Peyer's patch (tissue), 4 donors: ENCODE results near the gene OLFM2. TPM values are rescaled to one million over a fixed set of nuclear protein-coding genes. Genes with fewer than 3 reads are reported as not detected.
"Not testable (repeated sequence)": the region's sequence is repeated elsewhere in the genome, so short reads cannot be mapped to it uniquely, and the experiment has no call there.

Source experiments
- DNase-seq, 3 donors: peaks; one replicate each; pipeline ENCODE4 v3.0.0-alpha.2; 2017 to 2019
- H3K27ac ChIP-seq, 4 donors: fragments of 200-600 bp; sonication (generic); one replicate each; pipeline ENCODE4 v1.5.1; 2016 to 2019
- H3K27me3 ChIP-seq, 2 donors: fragments of 200-600 bp; sonication (generic); one replicate each; pipeline ENCODE4 v1.5.1; 2019
- H3K36me3 ChIP-seq, 3 donors: fragments of 200-600 bp; sonication (generic); one replicate each; pipeline ENCODE4 v1.5.1; 2016 to 2019
- H3K4me1 ChIP-seq, 4 donors: fragments of 200-600 bp; sonication (generic); one replicate each; pipeline ENCODE4 v1.5.1; 2016 to 2019
- H3K4me3 ChIP-seq, 4 donors: fragments of 200-600 bp; sonication (generic); 1 replicate in 3 of 4; 2 replicates in 1 of 4; pipeline ENCODE4 v1.5.1; 2016 to 2019; ENCODE audit warnings: mild to moderate bottlenecking in 1 of 4
- H3K9me3 ChIP-seq, 4 donors: fragments of 200-600 bp; sonication (generic); one replicate each; pipeline ENCODE4 v1.5.1; 2016 to 2019; ENCODE audit warnings: mild to moderate bottlenecking in 1 of 4
- POLR2A ChIP-seq, 2 donors: fragments of 450-650 bp; IDR thresholded peaks; one replicate each; pipeline ENCODE4 v1.5.1; 2017; ENCODE audit warnings: antibody characterized with exemption in 2 of 2, mild to moderate bottlenecking in 2 of 2, moderate library complexity in 2 of 2
- total RNA-seq, 4 donors: library from RNA; depleted of rRNA; stranded (reverse); fragments of >200 nt; gene quantifications; one replicate each; pipeline ENCODE4 v1.1.0, GENCODE V29; 2016
- TF ChIP-seq, protein P1 (sequence below), 6 experiments: fragments of 450-650 bp in 4 of 6; fragments of 200-600 bp in 2 of 6; sonication (generic) in 1 of 6; IDR thresholded peaks; one replicate each; pipeline ENCODE4 v1.5.1; 2017 to 2019; ENCODE audit warnings: antibody characterized with exemption in 6 of 6, mild to moderate bottlenecking in 3 of 6, moderate library complexity in 1 of 6

The OLFM2 gene
- total RNA-seq, 4 donors from 2014 or later: 1.1 to 5.3 (median 2.1) TPM; not detected in 1

DNA sequence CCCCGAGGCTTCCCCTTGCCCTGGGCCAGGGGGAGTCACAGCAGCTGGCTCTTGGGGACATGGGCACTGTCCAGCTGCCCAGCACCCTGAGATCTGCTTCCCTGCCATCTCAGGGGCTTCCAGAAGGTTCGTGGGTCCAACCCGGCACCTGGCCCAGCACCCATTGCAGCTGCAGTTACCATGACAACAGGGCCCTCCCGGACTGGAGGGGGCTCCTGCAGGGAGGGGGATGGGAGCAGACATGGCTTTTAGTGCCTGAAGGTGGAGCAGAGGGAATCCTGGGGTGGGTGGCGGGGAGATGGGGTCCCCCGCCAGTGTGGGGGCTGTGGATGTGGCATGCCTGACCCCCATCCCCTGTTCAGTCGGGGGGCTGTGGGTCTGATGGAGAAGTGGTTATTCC is 86.5 kb downstream of the OLFM2 start:
- Histone ChIP-seq H3K4me1 (no peaks in the 10 kb centered on the region), H3K9me3 (no peaks in the 10 kb centered on the region), H3K27me3 (no peaks in the 10 kb centered on the region), H3K27ac (no peak overlapping the region), H3K36me3 (peaks cover 0 to 39% (median 0%) of the 10 kb centered on the region in 3 donors), H3K4me3 (no peak overlapping the region)
- TF ChIP-seq, protein P1, sequence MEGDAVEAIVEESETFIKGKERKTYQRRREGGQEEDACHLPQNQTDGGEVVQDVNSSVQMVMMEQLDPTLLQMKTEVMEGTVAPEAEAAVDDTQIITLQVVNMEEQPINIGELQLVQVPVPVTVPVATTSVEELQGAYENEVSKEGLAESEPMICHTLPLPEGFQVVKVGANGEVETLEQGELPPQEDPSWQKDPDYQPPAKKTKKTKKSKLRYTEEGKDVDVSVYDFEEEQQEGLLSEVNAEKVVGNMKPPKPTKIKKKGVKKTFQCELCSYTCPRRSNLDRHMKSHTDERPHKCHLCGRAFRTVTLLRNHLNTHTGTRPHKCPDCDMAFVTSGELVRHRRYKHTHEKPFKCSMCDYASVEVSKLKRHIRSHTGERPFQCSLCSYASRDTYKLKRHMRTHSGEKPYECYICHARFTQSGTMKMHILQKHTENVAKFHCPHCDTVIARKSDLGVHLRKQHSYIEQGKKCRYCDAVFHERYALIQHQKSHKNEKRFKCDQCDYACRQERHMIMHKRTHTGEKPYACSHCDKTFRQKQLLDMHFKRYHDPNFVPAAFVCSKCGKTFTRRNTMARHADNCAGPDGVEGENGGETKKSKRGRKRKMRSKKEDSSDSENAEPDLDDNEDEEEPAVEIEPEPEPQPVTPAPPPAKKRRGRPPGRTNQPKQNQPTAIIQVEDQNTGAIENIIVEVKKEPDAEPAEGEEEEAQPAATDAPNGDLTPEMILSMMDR (IDR thresholded peaks at IDR 0.05): no peak
- TF ChIP-seq POLR2A (IDR thresholded peaks at IDR 0.05): no peak
- DNase-seq: no peak

DNA sequence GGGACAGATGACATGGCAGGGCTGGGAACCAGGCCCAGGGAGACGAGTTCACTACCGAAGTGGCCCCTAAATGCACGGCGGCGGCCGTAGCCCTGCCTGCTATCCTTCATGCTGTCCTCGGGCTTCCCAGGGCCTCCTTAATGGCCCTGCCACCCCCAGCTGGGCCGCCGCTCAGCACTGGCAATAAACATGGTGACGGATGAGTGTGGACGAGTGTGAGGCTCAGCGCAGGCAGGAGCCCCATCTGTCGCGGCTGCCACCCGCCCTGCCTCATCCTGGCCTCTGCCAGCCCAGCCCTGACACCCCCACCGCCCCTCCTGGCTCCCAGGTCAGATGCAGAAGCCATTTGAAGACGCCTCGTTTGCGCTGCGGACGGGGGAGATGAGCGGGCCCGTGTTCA is 87.6 kb downstream of the OLFM2 start:
- no peaks in the 10 kb centered on the region for H3K27me3 ChIP-seq
- H3K4me1 ChIP-seq: no peaks in the 10 kb centered on the region
- H3K9me3 ChIP-seq: no peaks in the 10 kb centered on the region
- H3K4me3 ChIP-seq: no peak overlapping the region
- no peak overlapping the region for H3K27ac ChIP-seq
- peaks cover 0 to 49% (median 0%) of the 10 kb centered on the region in 3 donors for H3K36me3 ChIP-seq
- no peak for DNase-seq
- TF ChIP-seq POLR2A (IDR thresholded peaks at IDR 0.05): no peak
- TF ChIP-seq, protein P1 (IDR thresholded peaks at IDR 0.05): no peak

DNA sequence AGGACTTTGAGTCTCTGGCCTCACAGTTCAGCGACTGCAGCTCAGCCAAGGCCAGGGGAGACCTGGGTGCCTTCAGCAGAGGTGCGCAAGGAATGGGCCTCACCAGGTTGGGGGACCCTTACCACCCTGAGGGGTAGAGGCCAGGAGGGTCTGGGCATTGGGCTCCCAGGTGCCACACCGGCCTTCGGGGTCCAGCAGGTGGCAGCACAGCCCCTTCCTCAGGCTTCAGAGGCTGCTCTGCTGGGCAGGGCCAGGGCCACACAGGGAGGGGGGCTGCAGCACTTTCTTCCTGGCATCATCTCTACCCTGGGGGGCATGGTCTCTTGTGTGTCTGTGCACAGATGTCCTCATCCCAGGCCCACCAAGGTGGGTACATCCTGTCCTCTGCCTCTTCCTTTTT is 88.3 kb downstream of the OLFM2 start:
- Histone ChIP-seq H3K36me3 (peaks cover 0 to 56% (median 0%) of the 10 kb centered on the region in 3 donors), H3K4me1 (no peaks in the 10 kb centered on the region)
- no peak for DNase-seq

DNA sequence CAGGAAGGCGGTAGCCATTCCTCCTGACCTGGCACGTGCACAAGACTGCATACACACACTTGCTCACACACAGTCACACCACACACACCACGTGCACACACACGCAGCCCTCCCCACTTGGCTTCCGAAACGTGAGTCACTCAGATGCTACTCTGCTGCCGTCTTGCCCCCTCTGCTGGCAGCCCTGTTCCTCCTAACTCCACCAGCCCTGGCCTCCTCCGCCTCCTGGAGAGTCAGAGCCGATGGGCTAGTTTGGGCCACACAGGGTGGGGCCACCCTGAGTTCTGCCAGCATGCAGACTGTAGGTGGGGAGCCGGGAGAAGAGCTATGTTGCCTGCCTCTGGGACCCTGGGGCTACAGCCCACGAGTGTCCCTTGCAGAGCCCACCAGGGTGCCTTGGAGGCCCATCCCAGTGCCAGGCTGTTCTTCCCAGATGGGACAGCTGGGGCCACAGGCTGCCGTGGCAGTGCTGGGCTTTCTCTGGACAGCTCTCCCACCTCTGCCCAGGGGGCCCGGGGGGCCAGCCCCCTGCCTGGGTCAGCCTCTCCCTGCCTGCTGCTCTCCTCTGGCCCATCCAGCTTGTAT is 89.1 kb downstream of the OLFM2 start:
- no peak overlapping the region for H3K4me3 ChIP-seq
- H3K9me3 ChIP-seq: no peaks in the 10 kb centered on the region
- H3K27ac ChIP-seq: no peak overlapping the region
- no peaks in the 10 kb centered on the region for H3K4me1 ChIP-seq
- H3K36me3 ChIP-seq: peaks cover 0 to 65% (median 0%) of the 10 kb centered on the region in 3 donors
- DNase-seq: peak in 1 of 3 donors; percentile 51
- H3K27me3 ChIP-seq: no peaks in the 10 kb centered on the region
- TF ChIP-seq, protein P1 (IDR thresholded peaks at IDR 0.05): peak in 1 of 6 experiments; percentile 21
- TF ChIP-seq POLR2A (IDR thresholded peaks at IDR 0.05): no peak

More for the DNA sequence above, 88.3 kb downstream of the OLFM2 start:
- Histone ChIP-seq H3K9me3 (no peaks in the 10 kb centered on the region), H3K27ac (no peak overlapping the region), H3K4me3 (no peak overlapping the region), H3K27me3 (no peaks in the 10 kb centered on the region)
- TF ChIP-seq, protein P1 (IDR thresholded peaks at IDR 0.05): peak in 4 of 6 experiments; percentile 18 to 25 (median 20)
- TF ChIP-seq POLR2A (IDR thresholded peaks at IDR 0.05): no peak

DNA sequence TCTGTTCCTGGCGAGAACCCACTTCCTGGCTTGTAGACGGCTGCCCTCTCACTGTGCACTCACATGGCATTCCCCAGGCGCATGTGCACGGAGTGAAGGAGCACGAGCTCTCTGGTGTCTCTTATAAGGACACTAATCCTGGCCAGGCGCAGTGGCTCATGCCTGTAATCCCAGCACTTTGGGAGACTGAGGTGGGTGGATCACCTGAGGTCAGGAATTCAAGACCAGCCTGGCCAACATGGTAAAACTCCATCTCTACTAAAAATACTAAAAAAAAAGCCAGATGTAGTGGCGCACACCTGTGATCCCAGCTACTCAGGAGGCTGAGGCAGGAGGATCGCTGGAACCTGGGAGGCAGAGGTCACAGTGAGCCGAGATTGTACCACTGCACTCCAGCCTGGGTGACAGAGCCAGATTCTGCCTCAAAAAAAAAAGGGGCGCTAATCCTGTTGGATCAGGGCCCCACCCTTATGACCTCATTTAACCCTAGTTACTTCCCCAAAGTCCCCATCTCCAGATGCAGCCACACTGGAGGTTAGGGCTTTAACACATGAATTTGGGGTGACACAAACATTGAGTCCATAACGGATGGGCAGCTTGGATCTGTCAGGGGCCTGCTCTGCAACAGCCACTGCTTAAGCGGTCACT is 92.6 kb downstream of the OLFM2 start:
- H3K9me3 ChIP-seq, H3K27ac ChIP-seq, DNase-seq, H3K4me3 ChIP-seq, H3K27me3 ChIP-seq, H3K4me1 ChIP-seq: not testable (repeated sequence)
- peaks cover 0 to 85% (median 0%) of the 10 kb centered on the region in 3 donors for H3K36me3 ChIP-seq

DNA sequence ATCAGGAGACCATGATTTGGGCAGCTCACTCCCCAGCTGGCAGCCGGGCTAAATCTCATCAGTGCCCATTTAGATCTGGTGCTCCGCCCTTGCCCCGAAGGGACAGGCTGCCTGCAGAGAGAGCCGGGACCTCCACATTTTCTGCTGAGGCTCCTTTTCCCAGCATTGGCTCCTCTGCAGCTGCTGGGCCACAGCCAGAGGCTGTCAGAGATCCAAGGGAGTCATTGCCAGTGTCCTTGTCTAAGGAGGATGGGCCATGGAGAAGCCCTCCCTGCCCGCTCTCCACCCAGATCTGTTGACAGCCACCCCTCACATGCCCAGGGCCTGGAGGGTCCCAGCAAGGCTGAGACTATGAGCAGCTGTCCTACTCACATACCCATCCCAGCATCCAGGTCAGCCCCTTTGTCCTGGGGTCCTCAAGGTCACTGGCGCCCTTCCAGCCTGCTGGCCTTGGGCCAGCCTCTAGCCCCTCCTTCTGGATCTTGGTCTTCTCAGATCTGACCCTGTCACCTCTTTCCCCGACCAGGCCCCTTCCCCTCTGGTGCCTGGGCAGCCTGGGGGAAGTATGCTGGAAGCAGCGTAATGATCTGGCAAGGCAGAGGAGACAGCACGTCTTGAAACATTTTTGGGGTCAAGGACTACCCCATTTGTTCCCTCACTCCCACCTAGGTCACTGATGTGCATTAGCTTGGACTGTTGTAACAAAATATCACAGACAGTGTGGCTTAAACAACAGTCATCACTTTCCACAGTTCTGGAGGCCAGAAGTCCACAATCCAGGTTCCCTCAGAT is 93.3 kb downstream of the OLFM2 start:
- TF ChIP-seq, protein P1 (IDR thresholded peaks at IDR 0.05): no peak
- no peak for TF ChIP-seq POLR2A (IDR thresholded peaks at IDR 0.05)
- Histone ChIP-seq H3K36me3 (peaks cover 0 to 85% (median 0%) of the 10 kb centered on the region in 3 donors), H3K27me3 (no peaks in the 10 kb centered on the region), H3K4me3 (no peak overlapping the region), H3K9me3 (no peaks in the 10 kb centered on the region), H3K4me1 (no peaks in the 10 kb centered on the region), H3K27ac (no peak overlapping the region)
- DNase-seq: no peak
